Measurements from ENCODE around the gene MAL.
A peak's percentile ranks its signal among the peaks of the same experiment; 100 is the strongest.

Gene MAL

DNA sequence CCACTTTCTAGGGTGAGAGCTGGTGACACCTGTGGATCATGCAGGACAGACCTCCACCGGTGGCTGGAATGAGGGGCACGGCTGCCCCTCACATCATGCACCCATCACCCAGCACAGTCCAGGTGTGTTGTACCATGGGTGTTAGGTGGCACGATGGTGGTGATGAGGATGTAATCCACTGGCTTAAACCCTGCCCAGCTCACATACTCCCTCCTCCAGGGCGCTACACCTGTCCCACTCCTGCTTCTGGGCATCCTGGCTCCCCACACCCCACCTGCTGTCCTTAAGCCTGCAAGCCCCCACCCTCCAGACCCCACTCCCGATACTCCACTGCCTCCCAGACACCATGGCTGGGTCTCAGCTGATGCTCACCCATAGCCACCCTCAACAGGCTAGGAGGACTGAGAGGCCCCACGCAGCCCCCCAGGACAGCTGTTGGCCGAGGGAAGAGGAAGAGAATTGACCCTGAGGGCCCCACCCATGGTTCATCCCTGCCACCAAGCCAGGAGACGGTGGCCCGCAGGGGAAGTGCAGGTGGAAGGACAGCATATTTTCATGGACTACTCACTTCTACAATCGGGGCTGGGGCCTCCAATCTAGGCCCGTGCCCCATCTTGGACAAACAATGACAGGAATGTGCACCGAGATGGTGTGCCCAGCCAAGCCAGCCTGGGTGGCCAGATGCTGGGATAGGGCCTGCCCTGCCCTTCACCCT is 34.3 kb downstream of the MAL start:
- H3K9me3 ChIP-seq (ENCODE audit: control insufficient read depth, insufficient read depth, low read length) = no peaks in the 10 kb centered on the region
- peaks cover 18% of the 10 kb centered on the region for H3K4me1 ChIP-seq (ENCODE audit: insufficient read depth, low read length)
- no peak overlapping the region for H3K9ac ChIP-seq (ENCODE audit: low read depth, low read length)
- H3K36me3 ChIP-seq (ENCODE audit: insufficient read depth, low read length) = no peaks in the 10 kb centered on the region

DNA sequence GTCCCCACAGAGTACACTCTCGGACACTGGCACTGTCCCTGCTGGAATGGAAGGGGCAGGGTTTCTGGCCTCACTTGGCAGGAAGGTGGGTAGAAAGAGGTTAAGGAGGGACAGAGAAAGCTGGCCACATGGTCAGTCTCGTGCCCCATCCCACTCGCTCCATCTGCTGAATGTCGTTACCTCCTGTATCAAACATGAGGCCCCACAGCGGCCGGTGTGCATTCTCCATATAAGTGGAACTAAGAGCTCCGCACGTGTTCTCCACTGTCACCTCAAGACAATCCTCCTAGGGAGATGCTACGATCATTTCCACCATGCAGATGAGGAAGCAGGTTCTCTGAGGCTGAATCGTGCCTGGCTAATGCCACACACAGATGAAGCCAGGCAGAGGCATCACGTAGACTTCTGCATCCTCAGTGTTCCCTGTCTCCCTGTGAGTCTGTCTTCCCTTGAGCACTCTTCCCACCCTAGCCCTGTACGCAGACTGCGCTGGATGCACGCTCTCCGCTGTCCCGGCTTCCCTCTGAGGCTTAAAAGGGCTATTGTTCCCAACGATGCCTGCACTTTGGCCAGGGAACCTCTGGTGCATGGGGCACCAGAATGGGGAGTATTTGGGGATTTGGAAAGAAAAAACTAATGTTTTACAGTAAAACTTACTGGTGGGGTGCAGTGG is 35.1 kb downstream of the MAL start:
- Histone ChIP-seq H3K36me3 (ENCODE audit: insufficient read depth, low read length) (no peaks in the 10 kb centered on the region), H3K9me3 (ENCODE audit: control insufficient read depth, insufficient read depth, low read length) (no peaks in the 10 kb centered on the region), H3K4me1 (ENCODE audit: insufficient read depth, low read length) (peaks cover 18% of the 10 kb centered on the region), H3K9ac (ENCODE audit: low read depth, low read length) (no peak overlapping the region)

DNA sequence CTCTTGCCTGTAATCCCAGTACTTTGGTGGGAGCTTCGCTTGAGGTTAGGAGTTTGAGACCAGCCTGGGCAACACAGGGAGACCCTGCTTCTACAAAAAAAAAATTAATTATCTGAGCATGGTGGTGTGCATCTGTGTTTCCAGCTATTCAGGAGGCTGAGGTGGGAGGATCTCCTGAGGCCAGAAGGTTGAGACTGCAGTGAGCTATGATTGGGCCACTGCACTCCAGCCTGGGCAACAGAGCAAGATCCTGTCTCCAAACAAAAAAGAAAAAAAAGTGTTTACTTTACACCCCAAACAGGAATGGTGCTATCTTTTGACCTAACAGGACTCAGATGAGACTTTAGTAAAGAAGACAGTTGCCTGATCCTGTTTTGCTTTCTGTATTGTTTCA is 35.6 kb downstream of the MAL start:
- no peak overlapping the region for H3K9ac ChIP-seq (ENCODE audit: low read depth, low read length)
- no peaks in the 10 kb centered on the region for H3K9me3 ChIP-seq (ENCODE audit: control insufficient read depth, insufficient read depth, low read length)
- peaks cover 18% of the 10 kb centered on the region for H3K4me1 ChIP-seq (ENCODE audit: insufficient read depth, low read length)
- no peaks in the 10 kb centered on the region for H3K36me3 ChIP-seq (ENCODE audit: insufficient read depth, low read length)

DNA sequence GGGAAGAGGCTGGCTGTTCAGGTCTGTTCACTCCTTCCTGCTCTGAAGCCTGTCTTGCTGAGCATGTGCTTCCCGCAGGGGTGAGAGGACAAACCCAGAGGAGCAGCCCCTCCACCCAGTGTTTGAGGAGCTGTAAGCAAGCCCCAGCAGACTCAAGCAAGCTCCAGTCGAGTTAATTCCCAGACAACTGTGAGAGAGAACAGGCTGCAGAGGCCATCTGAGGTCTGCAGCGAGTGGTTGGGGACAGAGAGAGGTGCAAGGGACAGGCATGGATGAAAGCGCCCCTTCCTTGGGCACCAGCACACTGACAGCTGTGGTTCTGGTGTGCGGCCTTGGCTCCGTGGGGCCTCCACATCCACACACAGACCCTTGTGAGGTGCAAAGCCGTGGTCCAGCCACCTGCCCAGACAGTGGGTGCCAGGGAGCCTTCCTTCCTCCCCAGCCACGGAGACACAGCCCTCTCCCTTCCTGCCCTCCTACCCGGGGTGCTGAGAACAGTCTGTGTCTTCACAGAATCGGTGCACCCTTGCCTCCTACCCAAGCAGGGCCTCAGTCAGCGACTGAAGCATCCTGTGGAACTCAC is 36.2 kb downstream of the MAL start:
- Histone ChIP-seq H3K36me3 (ENCODE audit: insufficient read depth, low read length) (no peaks in the 10 kb centered on the region), H3K9ac (ENCODE audit: low read depth, low read length) (no peak overlapping the region), H3K9me3 (ENCODE audit: control insufficient read depth, insufficient read depth, low read length) (no peaks in the 10 kb centered on the region), H3K4me1 (ENCODE audit: insufficient read depth, low read length) (peaks cover 18% of the 10 kb centered on the region)

DNA sequence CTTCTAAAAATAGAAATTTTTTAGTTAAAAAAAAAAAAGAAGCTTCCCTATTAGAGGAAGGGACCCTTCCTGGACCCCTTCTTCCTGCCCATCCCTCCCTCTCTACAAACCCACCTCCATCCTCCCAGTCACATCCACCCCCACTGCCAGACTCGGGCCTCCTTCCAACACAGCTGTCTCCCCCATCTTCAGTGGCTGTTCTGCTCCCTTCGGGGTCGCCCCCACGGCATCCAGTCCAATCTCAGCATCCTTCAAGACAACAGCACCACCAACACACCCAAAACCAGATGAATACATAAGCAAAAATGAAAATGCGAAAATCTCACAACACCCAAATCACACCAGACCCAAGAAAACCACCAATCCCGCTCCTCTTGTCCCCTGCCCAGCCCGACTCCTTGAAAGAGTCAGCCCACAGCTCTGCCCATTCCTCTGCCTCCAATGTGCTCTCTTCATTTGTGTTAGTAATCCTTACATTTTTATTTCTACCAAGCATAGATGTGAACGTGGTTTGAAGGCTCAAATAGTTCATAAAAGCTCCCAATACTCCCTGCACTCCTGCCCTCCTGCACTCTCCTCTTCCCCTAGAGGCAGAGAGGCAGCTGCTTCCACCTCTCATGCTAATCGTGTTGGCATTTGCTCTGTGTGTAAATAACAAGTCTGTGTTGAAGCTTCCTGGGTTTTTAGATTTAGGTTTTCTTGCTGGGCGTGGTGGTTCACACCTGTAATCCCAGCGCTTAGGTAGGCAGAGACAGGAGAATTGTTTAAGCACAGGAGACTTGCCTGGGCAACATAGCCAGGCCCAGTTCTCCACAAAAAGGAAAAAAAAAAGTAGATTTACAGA is 37.0 kb downstream of the MAL start:
- Histone ChIP-seq H3K9ac (ENCODE audit: low read depth, low read length) (peak overlapping the region; percentile 24; the same call in 1 of the 2 replicates), H3K4me1 (ENCODE audit: insufficient read depth, low read length) (peaks cover 15% of the 10 kb centered on the region), H3K9me3 (ENCODE audit: control insufficient read depth, insufficient read depth, low read length) (no peaks in the 10 kb centered on the region), H3K36me3 (ENCODE audit: insufficient read depth, low read length) (no peaks in the 10 kb centered on the region)

DNA sequence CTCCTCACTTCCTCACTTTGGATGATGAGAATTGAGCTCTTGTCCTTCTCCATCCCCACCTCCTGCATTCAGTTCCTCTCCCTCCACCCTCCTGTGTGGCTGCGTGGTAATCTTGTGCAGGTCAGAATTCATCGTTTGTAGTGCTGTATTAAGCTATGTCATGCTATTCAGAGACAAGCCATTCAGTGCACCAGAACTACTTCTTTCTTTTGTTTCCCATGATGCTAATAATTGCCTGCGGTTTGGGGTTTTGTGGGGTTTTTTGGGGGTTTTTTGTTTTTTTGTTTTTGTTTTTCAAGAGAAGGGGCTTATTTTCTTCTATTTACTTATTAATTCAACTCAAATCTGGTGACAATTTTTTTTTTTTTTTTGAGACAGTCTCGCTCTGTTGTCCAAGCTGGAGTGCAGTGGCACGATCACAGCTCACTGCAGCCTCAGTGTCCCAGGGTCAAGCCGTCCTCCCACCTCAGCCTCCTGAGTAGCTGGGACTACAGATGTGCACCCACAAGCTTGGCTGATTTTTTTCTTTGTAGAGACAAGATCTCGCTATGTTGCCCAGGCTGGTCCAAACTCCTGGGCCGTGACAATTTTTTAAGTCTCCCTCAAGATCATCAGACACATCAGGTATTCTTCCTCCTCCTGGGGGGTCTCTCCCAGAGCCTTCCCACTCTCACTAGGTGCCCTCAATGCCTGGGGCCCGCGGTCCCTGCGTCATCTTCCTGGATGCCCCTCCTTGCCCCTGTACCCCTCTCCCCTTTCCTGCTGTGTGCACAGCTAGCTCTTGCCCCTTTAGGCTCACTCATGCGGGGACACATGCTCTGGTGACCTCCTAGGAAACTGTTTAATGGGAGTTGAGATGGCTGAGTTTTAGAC is 37.8 kb downstream of the MAL start:
- Histone ChIP-seq H3K36me3 (ENCODE audit: insufficient read depth, low read length) (no peaks in the 10 kb centered on the region), H3K9me3 (ENCODE audit: control insufficient read depth, insufficient read depth, low read length) (no peaks in the 10 kb centered on the region), H3K4me1 (ENCODE audit: insufficient read depth, low read length) (peaks cover 15% of the 10 kb centered on the region), H3K9ac (ENCODE audit: low read depth, low read length) (peak overlapping the region; percentile 24; the same call in 1 of the 2 replicates)

DNA sequence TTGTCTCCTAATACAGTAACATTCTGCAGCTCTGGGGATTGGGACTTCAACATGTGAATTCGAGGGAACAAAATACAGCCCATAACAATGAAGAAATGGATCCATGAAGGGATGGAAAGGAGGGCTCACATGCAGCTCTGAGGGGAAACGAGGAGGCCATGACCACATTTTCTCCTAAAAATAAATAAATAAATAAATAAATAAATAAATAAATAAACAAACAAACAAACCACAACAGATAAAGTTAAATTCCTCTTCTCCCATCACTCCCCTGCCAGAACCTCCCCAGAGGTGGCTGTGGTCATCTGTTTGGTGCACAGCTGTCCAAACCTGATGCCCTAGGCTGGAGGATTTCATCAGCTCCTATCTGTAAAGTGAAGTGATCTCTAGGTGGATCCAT is 42.7 kb downstream of the MAL start:
- Histone ChIP-seq H3K36me3 (ENCODE audit: insufficient read depth, low read length) (no peaks in the 10 kb centered on the region), H3K4me1 (ENCODE audit: insufficient read depth, low read length) (0 out of 2 replicates have a peak, but pooled peaks cover under 1% of the 10 kb centered on the region), H3K9me3 (ENCODE audit: control insufficient read depth, insufficient read depth, low read length) (no peaks in the 10 kb centered on the region), H3K9ac (ENCODE audit: low read depth, low read length) (no peak overlapping the region)

DNA sequence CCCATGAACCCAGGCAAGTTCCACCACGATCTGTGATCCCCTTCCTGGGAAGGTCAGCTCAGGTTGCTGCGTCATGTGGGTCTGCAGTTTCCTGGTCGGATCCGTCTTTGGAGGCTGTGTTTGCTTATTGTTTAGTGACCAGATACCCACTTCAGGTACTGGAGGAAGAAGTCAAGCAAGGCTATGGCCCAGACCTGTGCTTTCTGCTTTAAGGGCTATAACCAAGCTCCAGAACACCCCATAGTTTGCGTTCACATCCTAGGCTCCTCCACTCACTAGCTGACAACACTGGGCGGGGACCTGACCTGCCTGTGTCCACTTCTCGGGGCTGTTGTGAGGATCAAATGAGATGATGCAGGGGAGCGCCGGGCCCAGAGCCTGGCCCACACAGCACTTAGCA is 44.0 kb downstream of the MAL start:
- H3K9me3 ChIP-seq (ENCODE audit: control insufficient read depth, insufficient read depth, low read length) = no peaks in the 10 kb centered on the region
- no peaks in the 10 kb centered on the region for H3K4me1 ChIP-seq (ENCODE audit: insufficient read depth, low read length)
- no peak overlapping the region for H3K9ac ChIP-seq (ENCODE audit: low read depth, low read length)
- H3K36me3 ChIP-seq (ENCODE audit: insufficient read depth, low read length) = no peaks in the 10 kb centered on the region

DNA sequence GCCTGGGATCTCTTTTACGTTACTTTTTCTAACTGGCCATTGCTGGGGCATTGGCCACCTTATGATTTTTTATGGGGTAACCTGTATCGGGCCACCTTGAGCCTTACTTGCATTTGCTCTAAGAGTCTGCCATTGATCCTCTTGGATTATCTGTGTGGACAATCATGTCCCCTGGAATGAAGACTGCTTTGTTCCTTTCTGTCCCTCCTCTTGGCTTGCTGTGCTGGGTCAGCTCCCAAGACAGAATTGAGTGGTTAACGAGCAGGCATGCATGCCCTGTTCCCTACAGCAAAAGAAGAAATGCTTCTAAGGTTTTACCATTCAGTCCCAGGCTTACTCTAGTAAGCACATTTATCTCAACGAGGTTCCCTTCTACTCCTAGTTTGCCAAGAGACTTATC is 46.3 kb downstream of the MAL start:
- Histone ChIP-seq H3K4me1 (ENCODE audit: insufficient read depth, low read length) (no peaks in the 10 kb centered on the region), H3K36me3 (ENCODE audit: insufficient read depth, low read length) (no peaks in the 10 kb centered on the region), H3K9ac (ENCODE audit: low read depth, low read length) (no peak overlapping the region), H3K9me3 (ENCODE audit: control insufficient read depth, insufficient read depth, low read length) (no peaks in the 10 kb centered on the region)

DNA sequence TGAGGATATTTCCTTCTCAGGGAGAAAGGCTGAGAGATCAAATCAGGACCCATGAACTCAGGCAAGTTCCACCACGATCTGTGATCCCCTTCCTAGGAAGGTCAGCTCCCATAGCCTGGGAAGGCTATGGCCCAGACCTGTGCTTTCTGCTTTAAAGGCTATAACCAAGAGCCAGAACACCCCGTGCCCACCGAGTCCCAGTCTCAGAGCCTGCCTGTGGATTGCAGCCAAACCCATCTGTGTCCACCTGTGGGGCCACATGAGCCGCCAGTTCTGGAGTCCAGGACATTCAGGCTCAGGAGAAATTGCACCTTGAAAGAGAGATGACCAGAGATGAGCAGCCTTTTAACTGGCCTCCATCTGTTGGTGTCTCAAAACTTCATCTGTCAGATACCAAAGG is 46.9 kb downstream of the MAL start:
- no peaks in the 10 kb centered on the region for H3K36me3 ChIP-seq (ENCODE audit: insufficient read depth, low read length)
- H3K9ac ChIP-seq (ENCODE audit: low read depth, low read length) = no peak overlapping the region
- no peaks in the 10 kb centered on the region for H3K4me1 ChIP-seq (ENCODE audit: insufficient read depth, low read length)
- no peaks in the 10 kb centered on the region for H3K9me3 ChIP-seq (ENCODE audit: control insufficient read depth, insufficient read depth, low read length)

DNA sequence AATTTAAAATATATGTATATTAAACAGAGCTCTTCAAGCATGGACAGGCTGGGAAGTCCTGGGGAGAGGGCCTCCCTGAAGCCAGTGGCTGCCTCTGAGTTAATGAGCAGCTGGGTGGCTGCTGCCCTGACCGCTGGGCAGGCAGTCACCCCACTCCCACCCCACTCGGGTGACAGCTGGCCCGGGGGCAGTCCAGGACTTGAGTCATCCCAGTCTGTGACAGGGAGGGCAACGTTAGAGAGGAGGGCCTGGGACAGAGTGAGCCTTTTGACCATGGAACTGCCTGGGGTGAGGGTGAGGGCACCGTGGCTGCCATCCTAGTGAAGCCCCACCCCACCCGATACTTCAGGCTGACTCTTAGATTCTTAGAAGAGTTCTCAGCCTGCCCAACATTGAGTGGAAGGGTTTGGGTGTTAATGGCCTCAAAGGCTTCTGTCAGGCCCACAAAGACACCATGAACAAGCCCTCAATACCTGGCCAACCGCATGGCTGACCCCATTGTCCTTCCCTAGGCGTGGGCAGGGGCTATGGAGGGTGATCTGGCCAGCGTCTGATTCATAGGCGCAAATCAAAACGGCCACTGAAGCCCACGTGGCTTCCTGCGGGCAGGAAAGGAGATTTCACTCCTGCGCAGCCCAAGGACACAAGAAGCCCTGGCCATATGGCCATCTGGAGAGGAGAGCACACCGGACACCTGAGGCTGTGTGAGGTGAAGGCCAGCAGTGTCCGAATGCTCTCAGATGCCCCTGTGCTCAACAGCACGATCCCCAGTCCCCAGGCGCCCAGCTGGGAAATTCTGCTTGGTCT is 48.6 kb downstream of the MAL start:
- H3K9ac ChIP-seq (ENCODE audit: low read depth, low read length) = no peak overlapping the region
- no peaks in the 10 kb centered on the region for H3K36me3 ChIP-seq (ENCODE audit: insufficient read depth, low read length)
- H3K9me3 ChIP-seq (ENCODE audit: control insufficient read depth, insufficient read depth, low read length) = no peaks in the 10 kb centered on the region
- H3K4me1 ChIP-seq (ENCODE audit: insufficient read depth, low read length) = peaks cover 10% of the 10 kb centered on the region

DNA sequence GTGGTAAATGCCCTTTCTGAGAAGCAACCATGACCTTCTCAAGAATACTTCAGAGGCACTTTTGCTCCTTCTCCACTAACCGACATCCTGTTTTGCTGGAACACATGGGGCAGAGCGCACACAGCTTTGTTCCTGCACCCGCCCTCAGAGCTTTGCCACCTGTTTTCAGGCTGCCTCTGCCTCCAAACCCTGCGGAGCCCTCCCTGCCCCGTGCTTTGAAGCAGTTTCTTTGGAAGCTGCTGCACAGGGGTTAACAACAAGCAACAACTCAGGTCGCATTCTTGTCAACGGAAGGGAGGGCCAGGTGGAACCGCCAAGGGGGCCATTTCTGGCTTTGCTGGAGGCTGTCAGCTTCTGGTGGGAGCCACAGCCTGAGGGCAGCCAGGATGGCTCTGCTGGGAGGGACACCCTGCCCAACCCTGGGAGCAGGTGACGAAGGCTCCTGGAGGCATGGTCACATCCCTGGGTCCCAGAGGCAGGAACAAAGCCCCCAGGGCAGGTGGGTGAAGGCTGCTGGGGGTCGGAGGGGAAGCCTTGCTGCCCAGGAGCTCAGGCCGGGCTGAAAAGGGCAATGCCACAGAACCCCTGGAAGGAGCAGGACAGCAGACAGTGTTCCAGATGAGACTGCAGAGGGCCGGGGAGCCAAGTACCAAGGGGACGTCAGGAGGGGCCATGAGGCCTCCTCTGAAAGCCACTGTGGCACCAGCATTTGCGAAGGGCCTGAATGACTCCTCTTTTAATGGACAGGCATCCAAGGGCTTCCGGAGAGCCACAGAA is 49.3 kb downstream of the MAL start:
- H3K9ac ChIP-seq (ENCODE audit: low read depth, low read length) = no peak overlapping the region
- H3K4me1 ChIP-seq (ENCODE audit: insufficient read depth, low read length) = peaks cover 13% of the 10 kb centered on the region
- no peaks in the 10 kb centered on the region for H3K36me3 ChIP-seq (ENCODE audit: insufficient read depth, low read length)
- H3K9me3 ChIP-seq (ENCODE audit: control insufficient read depth, insufficient read depth, low read length) = no peaks in the 10 kb centered on the region
